HAP-1 (cell line): ENCODE results near the gene USP31.
A peak's percentile ranks its signal among the peaks of the same experiment; 100 is the strongest.

Experiments used
- DNase-seq, 2 experiments: peaks; one replicate each; pipeline ENCODE4 v3.0.0-alpha.2; 2016 to 2020; ENCODE audit warnings: low spot score in 2 of 2
- H3K27me3 ChIP-seq: fragments of 250-450 bp; sonication (Bioruptor Pico); 2 replicates; pipeline ENCODE4 v1.5.1; 2020; ENCODE audit warnings: low read depth, mild to moderate bottlenecking, moderate library complexity
- H3K36me3 ChIP-seq: fragments of 250-450 bp; sonication (Bioruptor Pico); replicated peaks from 2 replicates; pipeline ENCODE4 v1.5.1; 2020; ENCODE audit warnings: mild to moderate bottlenecking
- H3K4me1 ChIP-seq: fragments of 250-450 bp; sonication (Bioruptor Pico); 2 replicates; pipeline ENCODE4 v1.5.1; 2020; ENCODE audit warnings: mild to moderate bottlenecking
- H3K4me3 ChIP-seq: fragments of 250-450 bp; sonication (Bioruptor Pico); 2 replicates; pipeline ENCODE4 v1.5.1; 2020; ENCODE audit warnings: mild to moderate bottlenecking, moderate library complexity
- H3K9me3 ChIP-seq: fragments of 250-450 bp; sonication (Bioruptor Pico); 2 replicates; pipeline ENCODE4 v1.5.1; 2020; ENCODE audit warnings: mild to moderate bottlenecking, moderate library complexity
- in situ Hi-C: fragments of 300-500 bp; cut with MboI; formaldehyde crosslinking; loops from 3 replicates; pipeline ENCODE4 v1.14.3; 2020; ENCODE audit warnings: low sequenced_read_pairs, inconsistent platforms, mixed read lengths

USP31 gene

DNA sequence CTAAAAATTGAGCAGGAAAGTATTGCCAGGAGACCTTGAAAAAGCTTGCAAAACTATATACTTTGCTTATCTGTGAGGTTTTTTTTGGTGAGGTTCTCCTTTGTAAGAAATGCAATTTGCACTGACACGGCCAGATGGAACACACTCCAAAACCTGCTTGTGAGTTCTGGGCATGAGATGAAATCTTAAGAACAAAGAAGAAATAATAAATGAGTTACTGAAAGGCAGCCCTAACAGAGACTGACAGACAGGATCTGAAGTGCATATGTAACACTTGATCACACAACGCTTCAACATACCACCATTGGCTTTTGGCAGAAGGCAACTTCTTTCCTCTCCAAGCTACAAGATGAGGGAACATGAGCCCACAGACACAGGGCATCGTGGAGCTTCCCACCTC lies 82.6 kb downstream of the USP31 start:
- H3K4me3 ChIP-seq, result no peak overlapping the region
- no peaks in the 10 kb centered on the region for H3K4me1 ChIP-seq
- in situ Hi-C loops, result no loop called here
- no peaks in the 10 kb centered on the region for H3K27me3 ChIP-seq
- H3K9me3 ChIP-seq, result no peaks in the 10 kb centered on the region
- no peak for DNase-seq
- peaks cover 26% of the 10 kb centered on the region for H3K36me3 ChIP-seq

DNA sequence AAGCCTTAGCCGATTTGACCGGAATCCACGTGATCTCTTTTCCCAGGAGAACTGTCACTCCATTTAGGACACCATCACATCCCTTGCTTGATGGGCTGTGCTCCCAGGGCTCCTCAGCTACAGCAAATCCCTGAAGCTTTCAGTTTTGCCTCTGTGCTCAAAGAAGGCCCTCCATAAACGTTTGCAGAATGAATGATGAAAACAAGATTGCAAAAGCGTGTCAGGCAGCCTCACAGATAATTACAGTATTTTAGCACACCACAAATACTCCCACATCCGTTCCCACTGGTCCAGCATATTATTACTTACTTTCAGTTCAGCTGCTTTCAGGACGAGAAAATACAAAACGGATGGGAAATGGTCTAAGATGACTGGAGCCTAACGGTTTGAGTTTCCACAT lies 84.6 kb downstream of the USP31 start:
- H3K36me3 ChIP-seq, result peaks cover 18% of the 10 kb centered on the region
- no peak for DNase-seq
- in situ Hi-C loops, result no loop called here

DNA sequence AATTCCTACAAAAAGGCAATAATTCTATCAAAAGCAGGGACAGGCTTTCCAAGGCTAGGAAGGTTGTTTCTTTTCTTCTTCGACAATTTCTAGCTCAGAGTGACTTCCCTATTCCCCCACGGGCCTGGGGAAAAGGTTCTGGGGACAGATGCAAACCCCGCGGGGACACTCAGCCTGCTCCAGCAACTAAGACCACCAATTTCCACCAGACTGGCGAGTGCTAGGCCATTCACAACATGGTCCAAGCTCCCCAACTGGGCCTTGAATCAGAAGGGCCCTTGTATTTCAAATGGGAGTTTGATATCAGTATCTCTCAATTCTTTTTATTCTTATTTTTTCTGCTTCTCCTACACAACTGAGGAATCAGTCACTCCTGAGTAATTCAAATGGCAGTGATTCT lies 86.7 kb downstream of the USP31 start:
- Histone ChIP-seq H3K9me3 (no peaks in the 10 kb centered on the region), H3K36me3 (no peaks in the 10 kb centered on the region; the same call in none of the 2 replicates), H3K4me3 (no peak overlapping the region), H3K27me3 (no peaks in the 10 kb centered on the region), H3K4me1 (no peaks in the 10 kb centered on the region)
- no peak for DNase-seq
- in situ Hi-C loops, result no loop called here

More for the DNA sequence above, 84.6 kb downstream of the USP31 start:
- H3K27me3 ChIP-seq, result no peaks in the 10 kb centered on the region
- H3K9me3 ChIP-seq, result no peaks in the 10 kb centered on the region
- no peak overlapping the region for H3K4me3 ChIP-seq
- H3K4me1 ChIP-seq, result no peaks in the 10 kb centered on the region

- no peak overlapping the region for H3K4me3 ChIP-seq
- no peak for DNase-seq
- in situ Hi-C loops, result no loop called here
- no peaks in the 10 kb centered on the region for H3K9me3 ChIP-seq
- no peaks in the 10 kb centered on the region; the same call in 1 of the 2 replicates for H3K36me3 ChIP-seq
- no peaks in the 10 kb centered on the region for H3K4me1 ChIP-seq
- peaks cover 4% of the 10 kb centered on the region; the same call in 1 of the 2 replicates for H3K27me3 ChIP-seq
These were observed 87.6 kb downstream of the USP31 start for GRCh38 chr16:23061669-23062068.

DNA sequence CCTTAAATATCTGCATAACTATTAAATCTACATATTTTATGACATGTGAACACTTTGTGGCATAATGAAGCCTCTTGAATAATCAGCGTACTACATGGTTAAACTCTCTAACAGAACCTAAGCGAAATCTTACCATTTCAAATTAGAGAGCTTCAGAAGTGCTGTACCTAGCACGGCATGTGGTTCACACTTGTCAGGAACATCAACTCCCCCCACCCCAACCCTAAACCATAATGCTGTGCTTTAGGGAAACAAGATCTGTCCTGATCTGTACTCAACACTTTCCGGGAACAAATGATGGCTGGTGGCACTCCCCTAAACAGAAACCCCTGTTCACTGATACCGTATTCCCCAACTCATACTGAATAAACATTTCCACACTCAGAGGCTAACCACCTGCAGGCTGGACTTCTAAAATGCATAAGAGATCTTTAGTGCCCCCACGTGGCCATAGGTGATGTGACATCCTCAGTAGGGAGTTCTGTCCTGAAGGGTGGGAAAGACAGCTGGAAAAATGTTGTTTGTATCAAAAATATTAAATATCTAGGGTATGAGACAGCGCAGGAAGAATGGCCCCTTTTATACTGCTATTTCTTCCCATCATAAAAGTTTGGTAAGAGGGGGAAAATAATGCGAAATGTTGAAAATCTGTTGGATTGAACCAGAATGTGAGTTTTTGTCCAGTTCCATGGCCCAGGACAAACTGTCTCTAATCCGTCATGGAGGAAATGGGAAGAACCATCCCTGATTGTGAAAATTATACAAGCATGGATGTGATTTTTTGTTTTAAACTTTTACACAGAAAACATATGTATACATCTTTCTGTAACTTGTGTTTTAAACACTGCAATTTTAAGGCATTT lies 88.6 kb downstream of the USP31 start:
- DNase-seq, result peak; percentile 51 to 81
- Histone ChIP-seq H3K36me3 (no peaks in the 10 kb centered on the region; the same call in 1 of the 2 replicates), H3K9me3 (no peaks in the 10 kb centered on the region), H3K4me1 (no peaks in the 10 kb centered on the region), H3K27me3 (peaks cover 4% of the 10 kb centered on the region; the same call in 1 of the 2 replicates), H3K4me3 (no peak overlapping the region)
- in situ Hi-C loops, result no loop called here

DNA sequence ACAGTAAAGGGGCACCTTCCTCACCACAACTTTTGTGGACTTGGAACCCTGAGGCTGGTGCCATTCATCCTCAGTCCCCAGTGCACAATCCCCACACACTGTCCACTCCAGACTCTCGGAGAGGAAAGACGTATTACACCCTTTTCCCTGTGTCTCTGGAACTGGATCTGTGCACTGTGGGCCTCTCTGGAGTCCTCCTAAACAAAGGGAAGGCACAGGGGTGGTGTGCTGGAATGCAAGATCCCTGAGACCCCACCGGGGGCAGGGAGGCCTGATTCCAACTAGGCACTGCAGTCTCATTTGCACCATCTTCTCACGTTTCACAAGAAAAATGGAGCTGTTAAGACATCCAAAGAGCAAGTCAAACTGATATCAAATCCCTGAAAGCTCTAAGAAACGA lies 89.8 kb downstream of the USP31 start:
- Histone ChIP-seq H3K4me3 (no peak overlapping the region), H3K27me3 (peaks cover 4% of the 10 kb centered on the region; the same call in 1 of the 2 replicates), H3K36me3 (no peaks in the 10 kb centered on the region; the same call in 1 of the 2 replicates), H3K4me1 (no peaks in the 10 kb centered on the region), H3K9me3 (no peaks in the 10 kb centered on the region)
- in situ Hi-C loops, result no loop called here
- no peak for DNase-seq

- Histone ChIP-seq H3K36me3 (no peaks in the 10 kb centered on the region), H3K27me3 (peaks cover 4% of the 10 kb centered on the region; the same call in 1 of the 2 replicates), H3K4me3 (no peak overlapping the region), H3K4me1 (no peaks in the 10 kb centered on the region), H3K9me3 (no peaks in the 10 kb centered on the region)
- DNase-seq, result no peak
- in situ Hi-C loops, result no loop called here
These were observed 90.7 kb downstream of the USP31 start for GRCh38 chr16:23058576-23058975.

- no peak for DNase-seq
- Histone ChIP-seq H3K9me3 (no peaks in the 10 kb centered on the region), H3K27me3 (peaks cover 4% of the 10 kb centered on the region; the same call in 1 of the 2 replicates), H3K4me3 (no peak overlapping the region), H3K4me1 (no peaks in the 10 kb centered on the region), H3K36me3 (no peaks in the 10 kb centered on the region)
- in situ Hi-C loops, result no loop called here
These were observed 92.1 kb downstream of the USP31 start for GRCh38 chr16:23057013-23057596.

DNA sequence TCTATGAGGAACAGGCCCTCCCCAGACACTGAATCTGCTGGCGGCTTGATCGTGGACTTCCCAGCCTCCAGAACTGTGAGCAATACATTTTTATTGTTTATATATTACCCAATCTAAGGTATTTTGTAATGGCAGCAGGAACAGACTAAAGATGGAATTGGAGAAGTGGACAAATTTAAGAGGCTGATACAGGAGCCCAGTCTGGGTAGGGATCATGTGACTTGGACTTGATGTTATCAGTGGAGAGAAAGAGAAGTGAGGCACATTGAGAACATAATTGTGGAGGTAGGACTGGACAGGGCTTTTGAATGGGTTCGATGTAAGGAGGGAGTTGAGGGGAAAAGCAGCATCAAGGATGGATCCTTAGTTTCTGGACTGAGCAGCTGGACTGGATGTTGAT lies 93.8 kb downstream of the USP31 start:
- Histone ChIP-seq H3K36me3 (no peaks in the 10 kb centered on the region), H3K27me3 (peaks cover 15% of the 10 kb centered on the region), H3K4me3 (no peak overlapping the region), H3K4me1 (no peaks in the 10 kb centered on the region), H3K9me3 (no peaks in the 10 kb centered on the region)
- no peak for DNase-seq
- in situ Hi-C loops, result no loop called here

- H3K36me3 ChIP-seq, result no peaks in the 10 kb centered on the region
- H3K27me3 ChIP-seq, result peaks cover 15% of the 10 kb centered on the region
- no peaks in the 10 kb centered on the region for H3K9me3 ChIP-seq
- H3K4me3 ChIP-seq, result no peak overlapping the region
- H3K4me1 ChIP-seq, result no peaks in the 10 kb centered on the region
- DNase-seq, result no peak
- in situ Hi-C loops, result no loop called here
These were observed 96.2 kb downstream of the USP31 start for GRCh38 chr16:23052908-23053580.

DNA sequence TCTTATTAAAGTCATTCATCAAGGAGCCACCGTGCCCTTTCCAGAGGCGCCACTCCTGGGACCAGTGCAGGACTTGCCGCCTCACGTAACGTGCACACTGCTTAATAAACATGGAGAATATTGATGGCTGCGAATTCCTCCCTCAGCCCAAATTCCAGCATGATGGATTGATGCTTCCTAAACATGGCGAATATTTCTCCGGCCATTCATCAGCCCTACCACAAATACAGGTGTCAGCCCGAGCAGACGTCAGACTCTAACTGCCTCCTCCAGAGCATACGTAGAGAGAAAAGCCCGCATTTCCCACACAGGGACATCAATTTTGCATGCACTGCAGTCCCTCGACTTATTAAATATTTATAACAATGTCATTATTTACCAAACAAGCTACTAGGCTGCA lies 97.0 kb downstream of the USP31 start:
- Histone ChIP-seq H3K27me3 (peaks cover 13% of the 10 kb centered on the region), H3K4me3 (no peak overlapping the region), H3K4me1 (no peaks in the 10 kb centered on the region), H3K9me3 (no peaks in the 10 kb centered on the region), H3K36me3 (no peaks in the 10 kb centered on the region)
- in situ Hi-C loops, result no loop called here
- DNase-seq, result no peak

GRCh38 chr16:23051587-23051986 lies 97.7 kb downstream of the USP31 start:
- no peaks in the 10 kb centered on the region for H3K36me3 ChIP-seq
- no peaks in the 10 kb centered on the region for H3K9me3 ChIP-seq
- no peak overlapping the region for H3K4me3 ChIP-seq
- H3K4me1 ChIP-seq, result no peaks in the 10 kb centered on the region
- DNase-seq, result no peak
- peaks cover 11% of the 10 kb centered on the region for H3K27me3 ChIP-seq
- in situ Hi-C loops, result no loop called here

- Histone ChIP-seq H3K4me3 (no peak overlapping the region), H3K9me3 (no peaks in the 10 kb centered on the region), H3K36me3 (no peaks in the 10 kb centered on the region), H3K27me3 (peaks cover 11% of the 10 kb centered on the region), H3K4me1 (no peaks in the 10 kb centered on the region)
- in situ Hi-C loops, result no loop called here
- no peak for DNase-seq
These were observed 101.1 kb downstream of the USP31 start for GRCh38 chr16:23048164-23048563.

GRCh38 chr16:23045025-23045424 lies 104.2 kb downstream of the USP31 start:
- in situ Hi-C loops, result no loop called here

More at GRCh38 chr16:23045025-23045424, 104.2 kb downstream of the USP31 start:
- no peaks in the 10 kb centered on the region for H3K9me3 ChIP-seq
- DNase-seq, result no peak
- H3K4me1 ChIP-seq, result no peaks in the 10 kb centered on the region
- no peaks in the 10 kb centered on the region for H3K27me3 ChIP-seq
- H3K36me3 ChIP-seq, result no peaks in the 10 kb centered on the region
- no peak overlapping the region for H3K4me3 ChIP-seq
